HFF-Myc (cell line): ENCODE measurements around the gene CUX1.

ENCODE experiments used
- DNase-seq: peaks from one replicate; pipeline ENCODE4 v3.0.0-alpha.2; 2011; ENCODE audit warnings: low read depth; ENCODE audit errors: extremely low read depth
- H3K4me3 ChIP-seq: replicated peaks from 2 replicates; pipeline ENCODE4 v1.5.1; 2011; ENCODE audit warnings: low read depth, mild to moderate bottlenecking, control low read depth, low read length
- TF ChIP-seq, protein P1 (sequence below): IDR thresholded peaks from 2 replicates; pipeline ENCODE4 v1.5.1; 2012; ENCODE audit warnings: mild to moderate bottlenecking, low read depth, low read length, control low read depth; ENCODE audit errors: missing control alignments

CUX1 gene

DNA sequence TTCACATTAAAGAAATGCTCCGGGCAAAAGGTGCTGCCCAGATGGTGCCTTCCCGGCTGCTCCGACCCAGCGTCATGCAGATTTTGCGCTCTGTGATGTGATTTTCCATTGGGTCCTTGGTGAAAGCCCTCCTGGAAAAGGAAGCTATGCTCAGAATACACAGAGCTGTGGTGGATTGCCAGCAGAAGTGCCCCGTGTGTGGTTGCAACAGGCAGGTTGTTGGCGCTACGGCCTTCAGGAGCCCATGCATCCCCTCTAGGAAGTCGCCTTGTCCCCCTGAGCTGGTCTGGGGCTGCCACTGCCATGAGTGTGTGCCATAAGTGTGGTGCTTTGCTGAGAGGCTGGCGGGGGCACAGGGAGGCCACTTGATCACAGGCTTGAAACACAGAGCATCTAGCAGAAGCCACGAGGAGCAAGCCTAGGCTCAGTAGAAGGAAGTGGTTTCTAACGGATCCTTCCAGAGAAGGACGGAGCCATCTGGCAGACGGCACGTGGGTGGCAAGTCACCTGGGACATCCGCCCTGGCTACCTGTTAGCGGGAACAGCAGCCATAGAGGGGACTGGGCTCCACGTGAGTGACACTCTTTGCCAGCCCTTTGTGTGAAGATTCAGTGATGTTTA lies 210.9 kb downstream of the CUX1 start:
- TF ChIP-seq, protein P1, sequence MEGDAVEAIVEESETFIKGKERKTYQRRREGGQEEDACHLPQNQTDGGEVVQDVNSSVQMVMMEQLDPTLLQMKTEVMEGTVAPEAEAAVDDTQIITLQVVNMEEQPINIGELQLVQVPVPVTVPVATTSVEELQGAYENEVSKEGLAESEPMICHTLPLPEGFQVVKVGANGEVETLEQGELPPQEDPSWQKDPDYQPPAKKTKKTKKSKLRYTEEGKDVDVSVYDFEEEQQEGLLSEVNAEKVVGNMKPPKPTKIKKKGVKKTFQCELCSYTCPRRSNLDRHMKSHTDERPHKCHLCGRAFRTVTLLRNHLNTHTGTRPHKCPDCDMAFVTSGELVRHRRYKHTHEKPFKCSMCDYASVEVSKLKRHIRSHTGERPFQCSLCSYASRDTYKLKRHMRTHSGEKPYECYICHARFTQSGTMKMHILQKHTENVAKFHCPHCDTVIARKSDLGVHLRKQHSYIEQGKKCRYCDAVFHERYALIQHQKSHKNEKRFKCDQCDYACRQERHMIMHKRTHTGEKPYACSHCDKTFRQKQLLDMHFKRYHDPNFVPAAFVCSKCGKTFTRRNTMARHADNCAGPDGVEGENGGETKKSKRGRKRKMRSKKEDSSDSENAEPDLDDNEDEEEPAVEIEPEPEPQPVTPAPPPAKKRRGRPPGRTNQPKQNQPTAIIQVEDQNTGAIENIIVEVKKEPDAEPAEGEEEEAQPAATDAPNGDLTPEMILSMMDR: no peak
- no peak for DNase-seq
- no peak overlapping the region for H3K4me3 ChIP-seq

DNA sequence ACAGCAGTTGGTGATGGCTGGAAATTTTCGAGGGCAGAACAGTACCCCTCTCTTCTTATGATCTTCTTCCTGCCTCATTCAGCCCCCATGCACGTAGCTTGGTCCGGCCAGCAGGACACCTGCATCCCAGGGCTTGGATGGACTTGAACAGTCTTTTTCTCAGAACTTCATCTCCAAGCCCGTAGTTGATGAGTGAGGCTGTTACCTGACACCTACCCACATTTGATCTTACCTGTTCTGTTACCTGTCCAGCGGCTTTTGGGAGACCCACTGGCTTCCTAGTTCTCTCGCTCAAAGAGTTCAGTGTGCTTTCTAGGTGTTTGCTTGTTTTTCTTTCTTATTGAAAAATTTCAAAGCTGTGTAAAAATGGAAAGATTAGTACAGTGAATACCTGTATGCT lies 212.2 kb downstream of the CUX1 start:
- no peak overlapping the region for H3K4me3 ChIP-seq
- TF ChIP-seq, protein P1: no peak
- DNase-seq: no peak

DNA sequence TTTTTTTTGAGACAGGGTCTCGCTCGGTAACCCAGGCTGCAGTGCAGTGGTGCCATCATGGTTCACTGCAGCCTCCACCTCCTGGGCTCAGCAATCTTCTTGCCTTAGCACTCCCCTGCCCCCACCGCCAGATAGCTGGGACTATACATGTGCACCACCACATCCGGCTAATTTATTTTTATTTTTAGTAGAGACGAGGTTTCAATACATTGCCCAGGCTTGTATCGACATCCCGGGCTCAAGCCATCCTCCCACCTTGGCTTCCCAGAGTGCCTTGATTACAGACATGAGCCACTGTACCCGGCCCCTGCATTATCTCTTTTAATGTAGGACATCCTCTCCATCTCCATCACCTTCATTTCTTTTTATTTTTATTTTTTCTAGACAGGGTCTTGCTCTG lies 213.3 kb downstream of the CUX1 start:
- H3K4me3 ChIP-seq: no peak overlapping the region
- TF ChIP-seq, protein P1: no peak
- DNase-seq: no peak

DNA sequence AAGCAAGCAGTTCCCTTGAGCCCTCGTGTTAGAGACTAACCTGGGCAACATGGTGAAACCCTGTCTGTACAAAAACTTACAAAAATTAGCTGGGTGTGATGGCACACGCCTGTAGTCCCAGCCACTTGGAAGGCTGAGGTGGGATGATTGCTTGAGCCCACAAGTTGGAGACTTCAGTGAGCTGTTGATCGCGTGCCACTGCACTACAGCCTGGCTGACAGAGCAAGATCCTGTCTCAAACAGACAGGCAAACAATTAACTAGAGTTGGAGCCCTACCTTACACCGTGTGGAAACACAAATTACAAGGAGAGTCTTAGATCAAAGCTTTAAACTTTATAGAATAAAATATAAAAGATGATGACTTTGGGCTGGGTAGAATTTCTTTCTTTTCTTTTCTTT lies 219.5 kb downstream of the CUX1 start:
- TF ChIP-seq, protein P1: no peak
- H3K4me3 ChIP-seq: no peak overlapping the region
- DNase-seq: no peak

DNA sequence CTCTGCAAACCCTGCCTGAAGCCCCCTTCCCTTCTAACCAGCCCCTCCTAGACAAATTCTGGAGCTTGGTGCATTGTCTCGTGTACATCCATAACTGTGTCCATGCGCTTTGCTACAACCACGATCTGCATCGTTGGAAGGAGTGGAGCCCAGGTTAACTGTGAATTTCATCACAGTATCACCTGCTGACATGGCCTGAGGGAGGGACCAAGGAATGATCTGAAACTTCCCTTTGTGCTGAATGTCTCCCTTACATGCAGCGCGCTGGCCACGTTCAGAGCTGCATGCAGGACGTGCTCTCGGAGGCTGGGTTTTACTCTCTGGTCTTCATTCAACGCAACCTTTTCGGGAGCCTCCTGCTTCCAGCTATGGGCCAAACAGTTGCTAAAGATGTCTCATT lies 222.3 kb downstream of the CUX1 start:
- no peak for DNase-seq
- no peak overlapping the region for H3K4me3 ChIP-seq
- TF ChIP-seq, protein P1: no peak

DNA sequence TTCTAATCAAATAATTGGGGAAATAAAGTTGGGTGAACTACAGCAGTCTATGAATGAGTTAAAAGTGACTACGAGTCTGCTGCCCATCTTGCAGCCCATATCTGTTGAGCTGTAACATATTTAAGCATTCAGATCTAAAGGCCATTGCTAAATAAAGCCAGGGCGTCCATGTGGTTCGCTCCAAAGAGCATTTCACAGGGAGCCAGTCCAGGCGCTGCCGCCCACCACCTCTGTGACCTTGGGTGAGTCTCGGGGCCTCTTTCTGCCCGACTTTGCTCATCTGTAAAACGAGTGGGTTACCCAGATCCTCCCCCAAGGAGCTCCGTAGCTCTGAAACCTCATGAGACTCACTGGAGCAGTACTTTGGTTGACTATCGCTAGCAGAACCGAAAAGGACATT lies 223.1 kb downstream of the CUX1 start:
- TF ChIP-seq, protein P1: no peak
- no peak overlapping the region for H3K4me3 ChIP-seq
- DNase-seq: no peak
